WERI-Rb-1 (cell line): Measurements from ENCODE around the gene KIRREL3.

ENCODE experiments used
- DNase-seq: peaks from one replicate; pipeline ENCODE4 v3.0.0-alpha.2; 2020
- H3K27ac ChIP-seq: fragments of 250-450 bp; sonication (Bioruptor Pico); 2 replicates; pipeline ENCODE4 v1.5.1; 2020; ENCODE audit warnings: mild to moderate bottlenecking, moderate library complexity
- H3K27me3 ChIP-seq: fragments of 250-450 bp; sonication (Bioruptor Pico); 2 replicates; pipeline ENCODE4 v1.5.1; 2021; ENCODE audit warnings: mild to moderate bottlenecking, low read depth, moderate library complexity; ENCODE audit not compliant: insufficient read depth, severe bottlenecking
- H3K36me3 ChIP-seq: fragments of 250-450 bp; sonication (Bioruptor Pico); 2 replicates; pipeline ENCODE4 v1.5.1; 2020; ENCODE audit warnings: mild to moderate bottlenecking, moderate library complexity
- H3K4me3 ChIP-seq: 2 replicates; pipeline ENCODE4 v1.5.1; 2011; ENCODE audit warnings: low read depth, mild to moderate bottlenecking, control low read depth, low read length
- H3K9me3 ChIP-seq: fragments of 250-450 bp; sonication (Bioruptor Pico); 2 replicates; pipeline ENCODE4 v1.5.1; 2021; ENCODE audit warnings: mild to moderate bottlenecking, moderate library complexity; ENCODE audit not compliant: severe bottlenecking
- TF ChIP-seq, protein P1 (sequence below): IDR thresholded peaks from 2 replicates; pipeline ENCODE4 v1.5.1; 2011; ENCODE audit warnings: low read depth, mild to moderate bottlenecking, control low read depth, inconsistent platforms, low read length

Gene KIRREL3

DNA sequence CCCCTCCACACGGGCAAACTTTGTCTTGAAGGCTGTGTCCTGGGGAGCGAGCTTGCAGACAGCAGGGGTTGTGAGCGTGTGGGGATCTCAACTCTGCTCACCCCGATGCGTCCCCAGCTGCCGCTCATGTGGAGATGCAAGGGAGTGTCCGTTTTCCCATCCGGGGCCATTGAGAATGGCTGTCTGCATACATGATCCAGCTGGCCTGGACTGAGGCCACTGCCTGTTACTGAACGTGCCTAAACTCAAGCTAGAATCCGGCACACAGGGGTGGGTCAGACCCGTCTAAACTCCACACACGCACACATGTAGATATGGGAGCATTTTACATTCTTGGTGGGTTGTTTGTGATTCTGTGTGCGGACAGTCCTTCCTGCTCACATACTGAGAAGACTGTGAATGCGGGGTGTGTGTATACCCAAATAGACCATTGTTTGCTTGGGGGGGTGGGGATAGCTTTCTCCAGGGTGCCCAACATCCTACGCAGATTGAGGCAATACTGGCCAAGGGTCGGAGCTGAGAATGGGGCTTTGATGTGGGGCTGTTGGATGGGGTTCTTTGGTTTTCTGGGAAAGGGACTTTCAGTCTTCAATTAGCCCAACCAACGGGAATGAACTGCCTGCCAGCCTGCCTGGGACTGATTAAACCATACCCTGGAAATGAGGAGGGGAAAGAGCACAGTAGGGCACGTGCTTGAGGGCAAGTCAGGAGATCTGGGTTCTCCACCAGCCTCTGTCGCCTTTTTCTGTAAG is 584.7 kb downstream of the KIRREL3 start:
- DNase-seq, result no peak
- H3K9me3 ChIP-seq, result no peaks in the 10 kb centered on the region
- no peaks in the 10 kb centered on the region for H3K27me3 ChIP-seq
- TF ChIP-seq, protein P1, sequence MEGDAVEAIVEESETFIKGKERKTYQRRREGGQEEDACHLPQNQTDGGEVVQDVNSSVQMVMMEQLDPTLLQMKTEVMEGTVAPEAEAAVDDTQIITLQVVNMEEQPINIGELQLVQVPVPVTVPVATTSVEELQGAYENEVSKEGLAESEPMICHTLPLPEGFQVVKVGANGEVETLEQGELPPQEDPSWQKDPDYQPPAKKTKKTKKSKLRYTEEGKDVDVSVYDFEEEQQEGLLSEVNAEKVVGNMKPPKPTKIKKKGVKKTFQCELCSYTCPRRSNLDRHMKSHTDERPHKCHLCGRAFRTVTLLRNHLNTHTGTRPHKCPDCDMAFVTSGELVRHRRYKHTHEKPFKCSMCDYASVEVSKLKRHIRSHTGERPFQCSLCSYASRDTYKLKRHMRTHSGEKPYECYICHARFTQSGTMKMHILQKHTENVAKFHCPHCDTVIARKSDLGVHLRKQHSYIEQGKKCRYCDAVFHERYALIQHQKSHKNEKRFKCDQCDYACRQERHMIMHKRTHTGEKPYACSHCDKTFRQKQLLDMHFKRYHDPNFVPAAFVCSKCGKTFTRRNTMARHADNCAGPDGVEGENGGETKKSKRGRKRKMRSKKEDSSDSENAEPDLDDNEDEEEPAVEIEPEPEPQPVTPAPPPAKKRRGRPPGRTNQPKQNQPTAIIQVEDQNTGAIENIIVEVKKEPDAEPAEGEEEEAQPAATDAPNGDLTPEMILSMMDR, result no peak
- H3K27ac ChIP-seq, result no peak overlapping the region
- H3K4me3 ChIP-seq, result no peak overlapping the region
- H3K36me3 ChIP-seq, result peaks cover 43% of the 10 kb centered on the region

DNA sequence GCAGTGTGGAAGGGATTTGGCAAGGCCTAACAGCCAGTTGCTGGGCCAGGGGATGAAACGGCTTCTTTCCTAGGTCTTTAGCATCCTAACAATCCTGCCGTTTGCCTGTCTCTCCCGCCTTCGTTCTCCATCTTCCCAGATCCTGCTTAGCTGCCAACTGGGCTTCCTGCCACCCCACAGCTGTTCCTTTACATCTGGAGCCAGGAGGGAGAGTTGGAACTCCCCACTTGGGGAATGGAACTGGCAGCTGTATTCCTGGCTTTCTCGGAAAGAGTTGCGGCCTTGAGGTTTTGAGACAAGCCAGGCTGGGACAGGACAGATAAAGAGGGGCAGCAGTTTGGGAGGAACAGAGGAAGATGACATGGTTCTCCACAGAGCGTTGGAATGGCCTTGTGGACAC is 585.4 kb downstream of the KIRREL3 start:
- Histone ChIP-seq H3K27me3 (no peaks in the 10 kb centered on the region), H3K27ac (no peak overlapping the region), H3K4me3 (no peak overlapping the region), H3K9me3 (no peaks in the 10 kb centered on the region), H3K36me3 (peaks cover 50% of the 10 kb centered on the region)
- no peak for DNase-seq
- TF ChIP-seq, protein P1, result no peak

DNA sequence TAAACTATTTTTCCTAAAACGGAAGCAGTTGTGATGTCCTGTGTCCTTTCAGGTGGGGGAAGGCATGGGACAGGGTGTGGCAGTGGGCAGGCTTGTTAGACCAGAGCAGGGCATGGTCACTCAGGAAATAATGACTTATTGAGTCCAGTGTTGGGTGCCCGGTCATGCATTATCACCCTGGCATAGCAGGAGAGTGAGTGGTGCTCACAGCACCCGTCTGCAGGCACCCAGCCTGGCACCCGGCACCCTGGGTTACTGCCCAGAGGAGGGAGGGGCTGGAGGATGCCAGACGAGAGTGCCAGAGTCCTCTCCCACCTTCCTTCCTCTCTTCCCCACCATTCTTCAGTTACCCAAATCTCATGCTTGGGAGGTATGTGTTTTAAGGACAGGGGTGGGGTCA is 586.0 kb downstream of the KIRREL3 start:
- Histone ChIP-seq H3K9me3 (no peaks in the 10 kb centered on the region), H3K36me3 (peaks cover 55% of the 10 kb centered on the region), H3K4me3 (no peak overlapping the region), H3K27me3 (no peaks in the 10 kb centered on the region), H3K27ac (no peak overlapping the region)
- TF ChIP-seq, protein P1, result no peak
- DNase-seq, result no peak

DNA sequence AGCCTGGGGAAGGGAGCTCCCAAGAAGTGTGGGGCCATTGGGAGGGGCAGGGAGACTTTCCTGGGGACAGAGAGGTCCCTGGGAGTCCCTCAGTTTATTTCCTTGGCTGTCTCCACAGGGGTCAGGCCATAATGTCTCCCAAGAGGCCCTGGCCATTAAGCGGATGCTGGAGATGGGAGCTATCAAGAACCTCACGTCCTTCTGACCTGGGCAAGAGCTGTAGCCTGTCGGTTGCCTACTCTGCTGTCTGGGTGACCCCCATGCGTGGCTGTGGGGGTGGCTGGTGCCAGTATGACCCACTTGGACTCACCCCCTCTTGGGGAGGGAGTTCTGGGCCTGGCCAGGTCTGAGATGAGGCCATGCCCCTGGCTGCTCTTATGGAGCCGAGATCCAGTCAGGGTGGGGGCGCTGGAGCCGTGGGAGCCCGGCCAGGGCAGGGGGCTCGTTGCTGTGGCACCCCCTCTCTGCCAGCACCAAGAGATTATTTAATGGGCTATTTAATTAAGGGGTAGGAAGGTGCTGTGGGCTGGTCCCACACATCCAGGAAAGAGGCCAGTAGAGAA is 586.6 kb downstream of the KIRREL3 start:
- no peak for DNase-seq
- Histone ChIP-seq H3K36me3 (peaks cover 56% of the 10 kb centered on the region), H3K9me3 (no peaks in the 10 kb centered on the region), H3K27ac (no peak overlapping the region), H3K4me3 (no peak overlapping the region), H3K27me3 (no peaks in the 10 kb centered on the region)
- TF ChIP-seq, protein P1, result no peak

DNA sequence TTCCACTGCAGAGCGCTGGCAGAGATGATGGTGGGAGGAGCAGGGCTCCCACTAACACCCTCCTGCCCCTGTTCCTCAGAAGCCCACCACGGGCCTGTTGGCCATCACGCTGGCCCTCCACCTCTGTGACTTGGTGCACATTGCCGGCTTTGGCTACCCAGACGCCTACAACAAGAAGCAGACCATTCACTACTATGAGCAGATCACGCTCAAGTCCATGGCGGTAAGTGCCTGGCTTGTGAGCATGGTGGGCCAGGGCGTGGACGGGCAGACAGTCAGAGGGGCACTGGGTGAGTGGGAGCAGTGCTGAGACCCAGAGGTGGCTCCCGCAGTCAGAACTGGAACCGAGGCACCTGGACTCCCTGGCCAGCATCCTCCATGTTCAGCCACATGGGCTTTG is 587.1 kb downstream of the KIRREL3 start:
- no peak for DNase-seq
- no peaks in the 10 kb centered on the region for H3K27me3 ChIP-seq
- H3K27ac ChIP-seq, result no peak overlapping the region
- no peaks in the 10 kb centered on the region for H3K9me3 ChIP-seq
- H3K4me3 ChIP-seq, result no peak overlapping the region
- TF ChIP-seq, protein P1, result no peak
- peaks cover 61% of the 10 kb centered on the region for H3K36me3 ChIP-seq
